Muscle of back (tissue), 11 donors: Measurements from ENCODE around the gene TTYH1. TPM values are rescaled to one million over a fixed set of nuclear protein-coding genes. Genes with fewer than 3 reads are reported as not detected.
"Not testable (repeated sequence)": the region's sequence is repeated elsewhere in the genome, so short reads cannot be mapped to it uniquely, and the experiment has no call there.

Experiments used
- DNase-seq, 3 donors: peaks; one replicate each; pipeline versions ENCODE4 v3.0.0 to v3.0.0-alpha.2; 2013
- polyA plus RNA-seq, 10 donors: library from polyadenylated mRNA; unstranded; fragments of 120-200 nt; gene quantifications; one replicate each; pipeline ENCODE4 v1.2.1, GENCODE V29; 2013; ENCODE audit not compliant: insufficient read length in 10 of 10

Gene TTYH1
- polyA plus RNA-seq, 10 donors: 2.6 to 6.1 (median 3.9) TPM

- DNase-seq: peak in 2 of 3 donors; percentile 31 to 47
These were observed 24.0 kb downstream of the TTYH1 start for GRCh38 chr19:54439174-54439851.

- DNase-seq: no peak
These were observed 25.4 kb downstream of the TTYH1 start for GRCh38 chr19:54440641-54441040.

- DNase-seq: no peak
These were observed 29.5 kb downstream of the TTYH1 start for GRCh38 chr19:54444737-54445136.

GRCh38 chr19:54446349-54446748 lies 31.1 kb downstream of the TTYH1 start:
- not testable (repeated sequence) for DNase-seq

- peak; percentile 41 to 83 (median 67) for DNase-seq
These were observed 32.9 kb downstream of the TTYH1 start for GRCh38 chr19:54448040-54448773.

- peak; percentile 98 to 100 (median 99) for DNase-seq
These were observed 33.8 kb downstream of the TTYH1 start, which contains the start of gene LENG8 for GRCh38 chr19:54448774-54449700. Gene LENG8, plus strand, starts transcription at chr19:54449199. Its CDS starts 2,146 bp downstream, at chr19:54451345.

- no peak for DNase-seq
These were observed 34.4 kb downstream of the TTYH1 start for GRCh38 chr19:54449701-54450069.

- DNase-seq: no peak
These were observed 36.1 kb downstream of the TTYH1 start for GRCh38 chr19:54451331-54451871.

- no peak for DNase-seq
These were observed 36.7 kb downstream of the TTYH1 start for GRCh38 chr19:54451997-54452396.

- no peak for DNase-seq
These were observed 37.4 kb downstream of the TTYH1 start for GRCh38 chr19:54452626-54453025.

- DNase-seq: no peak
These were observed 38.9 kb downstream of the TTYH1 start for GRCh38 chr19:54453921-54454780.

- DNase-seq: no peak
These were observed 39.8 kb downstream of the TTYH1 start for GRCh38 chr19:54454781-54455675.

- no peak for DNase-seq
These were observed 40.6 kb downstream of the TTYH1 start for GRCh38 chr19:54455786-54456422.

GRCh38 chr19:54456423-54457373 lies 41.4 kb downstream of the TTYH1 start:
- DNase-seq: no peak

GRCh38 chr19:54457773-54458647 lies 42.7 kb downstream of the TTYH1 start:
- no peak for DNase-seq

GRCh38 chr19:54458648-54459281 lies 43.5 kb downstream of the TTYH1 start:
- DNase-seq: no peak
